T-helper 22 cell (primary cell): ENCODE measurements around the gene SFXN4.
"Not testable (repeated sequence)": the region's sequence is repeated elsewhere in the genome, so short reads cannot be mapped to it uniquely, and the experiment has no call there.

Source experiments
- DNase-seq: peaks from one replicate; pipeline ENCODE4 v3.0.0-alpha.2; 2020; ENCODE audit warnings: low read depth

Gene SFXN4

DNA sequence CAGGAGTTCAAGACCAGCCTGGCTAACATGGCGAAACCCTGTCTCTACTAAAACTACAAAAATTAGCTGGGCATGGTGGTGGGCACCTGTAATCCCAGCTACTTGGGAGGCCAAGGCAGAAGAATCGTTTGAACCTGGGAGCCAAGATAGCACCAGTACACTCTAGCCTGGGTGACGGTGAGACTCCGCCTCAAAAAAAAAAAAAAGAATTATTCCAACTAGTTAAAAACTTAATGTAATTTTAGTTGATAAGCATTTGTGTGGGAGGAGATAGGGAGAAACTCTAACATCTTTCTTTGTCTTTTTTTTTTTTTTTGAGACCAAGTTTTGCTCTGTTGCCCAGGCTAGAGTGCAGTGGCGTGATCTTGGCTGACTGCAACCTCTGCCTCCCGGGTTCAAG, 58.4 kb downstream of the SFXN4 start:
- DNase-seq, result not testable (repeated sequence)

DNA sequence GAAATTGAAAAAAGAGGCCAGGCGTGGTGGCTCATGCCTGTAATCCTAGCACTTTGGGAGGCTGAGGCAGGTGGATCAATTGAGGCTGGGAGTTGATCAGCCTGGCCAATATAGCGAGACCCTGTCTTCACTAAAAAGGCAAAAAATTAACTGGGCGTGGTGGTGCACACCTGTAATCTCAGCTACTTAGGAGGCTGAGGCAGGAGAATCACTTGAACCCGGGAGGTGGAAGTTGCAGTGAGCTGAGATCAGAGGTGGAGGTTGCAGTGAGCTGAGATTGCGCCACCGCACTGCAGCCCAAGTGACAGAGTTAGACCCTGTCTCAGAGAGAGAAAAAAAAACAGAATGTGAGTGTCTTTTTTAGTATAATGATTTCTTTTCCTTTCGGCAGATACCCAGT, 59.6 kb downstream of the SFXN4 start:
- not testable (repeated sequence) for DNase-seq

DNA sequence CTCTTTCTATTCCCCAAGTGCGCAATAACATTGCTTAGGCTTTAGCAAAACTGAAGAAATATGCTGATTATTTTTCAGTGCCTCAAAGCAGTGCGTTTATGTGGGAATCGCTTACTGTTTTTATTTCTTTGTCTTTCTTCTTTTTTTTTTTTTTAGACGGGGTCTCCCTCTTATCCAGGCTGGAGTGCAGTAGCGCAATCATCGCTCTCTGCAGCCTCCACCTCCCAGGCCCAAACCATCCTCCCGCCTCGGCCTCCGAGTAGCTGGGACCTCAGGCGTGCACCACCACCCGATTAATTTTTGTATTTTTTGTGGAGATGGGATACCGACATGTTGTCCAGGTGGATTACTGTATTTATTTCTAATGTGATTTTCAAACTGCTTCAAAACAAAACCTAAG, 60.4 kb downstream of the SFXN4 start:
- DNase-seq, result no peak

DNA sequence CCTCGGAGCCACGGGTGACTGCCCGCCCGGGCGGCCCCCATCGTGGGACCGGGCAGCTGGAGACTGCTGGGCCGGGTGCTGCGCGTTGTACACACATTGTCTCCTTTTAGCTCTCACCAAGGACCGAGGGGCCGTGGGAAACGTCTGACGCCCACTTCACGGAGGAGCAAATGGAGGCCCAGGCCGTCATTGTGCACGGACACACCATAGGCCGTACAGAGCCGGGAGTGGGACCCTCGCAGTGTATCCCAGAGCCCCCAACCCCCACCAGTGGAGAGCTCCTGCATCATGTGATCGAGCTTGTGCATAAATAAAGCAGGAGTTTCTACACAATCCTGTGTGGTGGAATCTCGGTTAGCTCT, 60.9 kb downstream of the SFXN4 start:
- no peak for DNase-seq

DNA sequence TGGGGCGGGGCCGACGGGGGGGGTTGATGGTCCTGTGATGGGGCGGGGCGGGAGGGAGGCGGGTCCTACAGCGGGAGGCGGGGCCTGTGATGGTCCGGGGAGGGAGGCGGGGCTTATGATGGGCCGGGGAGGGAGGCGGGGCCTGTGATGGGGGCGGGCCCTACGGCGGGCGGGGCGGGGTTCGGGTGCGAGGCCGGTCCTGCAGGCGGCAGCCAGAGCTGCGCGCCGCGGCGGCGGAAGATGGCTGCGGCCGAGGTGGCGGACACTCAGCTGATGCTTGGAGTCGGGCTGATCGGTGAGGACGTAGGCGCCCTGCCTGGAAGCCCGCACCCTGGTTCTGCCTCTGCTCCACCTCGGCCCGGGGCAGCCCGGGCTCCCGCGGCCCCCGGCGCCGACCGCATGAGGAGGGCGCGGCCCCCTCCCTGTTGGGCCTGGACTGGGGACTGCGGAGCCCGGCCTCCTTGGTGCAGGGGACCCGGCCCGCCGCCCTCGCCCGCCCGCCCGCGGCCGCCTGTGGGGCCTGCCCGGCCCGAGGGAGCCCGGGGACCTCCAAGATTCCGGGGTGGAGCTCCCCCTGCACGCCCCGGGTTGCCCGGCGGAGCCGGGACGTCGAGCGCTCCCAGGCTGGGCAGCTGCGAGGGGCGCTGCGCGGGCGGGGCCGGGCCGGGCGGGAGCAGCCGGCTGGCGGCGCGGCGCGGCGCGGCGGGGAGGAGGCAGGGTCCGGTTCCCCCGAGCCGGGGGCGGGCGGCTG, 61.4 kb downstream of the SFXN4 start, which contains the start of gene DENND10:
DENND10 (plus strand) TSS at position 211 of the 751 bp plus-strand sequence; CDS start at position 241, 30 bp downstream.
- peak; percentile 65 for DNase-seq

DNA sequence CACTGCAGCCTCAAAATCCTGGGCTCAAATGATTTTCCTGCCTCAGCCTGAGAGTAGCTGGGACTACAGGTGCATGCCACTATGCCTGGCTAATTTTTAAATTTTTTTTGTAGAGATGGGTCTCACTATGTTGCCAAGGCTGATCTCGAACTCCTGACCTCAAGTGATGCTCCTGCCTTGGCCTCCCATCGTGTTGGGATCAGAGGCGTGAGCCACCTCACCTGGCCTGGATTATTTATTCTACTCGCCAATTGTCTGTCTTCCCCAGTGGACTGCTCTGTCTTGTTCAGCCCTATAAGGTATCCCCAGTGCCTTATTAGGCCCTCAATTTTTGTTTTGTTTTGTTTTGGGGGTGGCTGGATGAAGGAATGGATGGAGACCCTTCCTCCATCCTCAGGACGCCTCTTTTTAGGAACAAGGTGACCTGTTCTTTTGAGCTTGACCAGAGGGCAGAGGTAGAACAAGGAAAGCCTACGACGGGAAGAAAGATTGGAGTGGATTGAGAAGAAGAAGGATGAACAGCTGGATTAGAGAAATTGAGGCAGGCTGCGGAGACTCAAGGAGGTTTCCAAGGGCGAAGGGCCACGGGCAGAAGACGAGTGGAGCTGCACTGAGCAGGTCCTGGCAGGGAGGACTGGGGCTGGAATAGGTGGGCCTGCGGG, 62.1 kb downstream of the SFXN4 start:
- no peak for DNase-seq

DNA sequence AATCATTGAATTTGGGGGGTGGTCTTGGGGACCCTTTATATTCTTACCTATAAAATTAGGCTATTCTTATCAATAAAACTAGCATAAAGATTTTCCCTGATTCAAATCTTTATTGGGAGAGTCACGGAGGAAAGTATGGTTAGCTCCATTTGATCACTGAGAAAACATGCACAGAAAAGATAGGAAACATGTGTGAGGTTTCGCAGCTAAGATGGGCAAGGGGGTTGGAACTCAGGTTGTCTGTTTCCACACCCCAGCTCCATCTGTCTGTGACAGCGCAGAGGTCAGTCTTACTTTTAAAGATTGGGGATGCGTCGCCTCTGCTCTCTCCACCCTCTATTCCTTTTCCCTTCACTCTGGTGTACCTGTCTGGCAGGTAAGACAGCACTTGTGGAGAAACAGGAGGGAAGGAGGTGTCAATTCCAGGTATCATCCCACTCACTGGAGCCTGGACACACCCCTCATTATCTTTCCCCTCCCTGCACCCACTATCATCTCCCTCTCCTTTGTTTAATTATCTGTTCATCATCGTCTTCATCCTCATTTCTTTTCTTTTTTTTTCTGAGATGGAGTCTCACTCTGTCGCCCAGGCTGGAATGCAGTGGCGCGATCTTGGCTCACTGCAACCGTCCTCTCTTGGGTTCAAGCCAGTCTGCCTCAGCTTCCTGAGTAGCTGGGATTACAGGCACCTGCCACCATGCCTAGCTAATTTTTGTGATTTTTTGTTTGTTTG, 64.0 kb downstream of the SFXN4 start:
- no peak for DNase-seq

DNA sequence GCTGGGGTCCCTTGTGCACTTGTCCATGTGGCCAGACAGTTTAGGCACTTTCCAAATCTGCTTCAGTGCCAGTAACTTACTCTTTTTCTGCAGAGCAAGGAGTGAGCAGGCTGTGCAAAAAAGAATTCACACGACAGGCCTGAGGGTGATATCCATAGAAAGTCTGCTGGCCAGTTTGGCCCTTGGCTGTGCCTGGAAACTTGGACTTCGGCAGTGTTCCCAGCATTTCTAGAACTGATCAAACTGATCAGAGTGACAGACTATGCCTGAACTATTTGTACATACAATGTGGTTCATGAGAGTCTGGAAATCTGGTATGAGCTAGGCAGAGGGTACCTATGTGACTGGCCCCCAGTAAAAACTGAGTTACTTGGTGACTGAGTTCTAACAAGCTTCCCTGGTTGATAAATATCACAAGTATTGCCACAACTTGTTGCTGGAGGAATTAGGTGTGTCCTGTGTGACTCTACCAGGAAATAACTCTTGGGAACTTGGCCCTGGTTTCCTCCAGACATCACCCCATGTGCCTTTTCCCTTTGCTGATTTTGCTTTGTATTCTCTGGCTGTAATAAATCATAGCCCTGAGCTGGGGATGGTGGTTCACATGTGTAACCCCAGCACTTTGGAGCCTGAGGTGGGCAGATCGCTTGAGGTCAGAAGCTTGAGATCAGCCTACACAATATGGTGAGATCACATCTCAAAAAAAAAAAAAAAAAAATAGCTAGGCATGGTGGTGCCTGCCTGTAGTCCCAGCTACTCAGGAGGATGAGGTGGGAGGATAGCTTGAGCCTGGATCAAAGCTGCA, 64.9 kb downstream of the SFXN4 start:
- no peak for DNase-seq

DNA sequence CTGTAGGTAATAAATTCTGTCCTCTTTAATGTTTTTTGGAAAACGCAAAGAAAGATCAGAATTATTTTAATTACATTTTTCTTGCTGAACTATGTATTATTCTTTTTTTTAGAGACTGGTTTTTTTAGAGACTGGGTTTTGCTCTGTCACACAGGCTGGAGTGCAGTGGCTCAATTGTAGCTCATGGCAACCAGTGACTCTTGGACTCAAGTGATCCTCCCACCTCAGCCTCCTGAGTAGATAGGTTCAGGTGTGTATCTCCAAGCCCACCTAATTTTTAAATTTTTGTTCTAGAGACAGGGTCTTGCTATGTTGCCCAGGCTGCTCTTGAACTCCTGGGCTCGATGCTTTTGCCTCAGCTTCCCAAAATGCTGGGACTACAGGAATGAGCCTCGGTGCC, 66.9 kb downstream of the SFXN4 start:
- DNase-seq, result no peak

DNA sequence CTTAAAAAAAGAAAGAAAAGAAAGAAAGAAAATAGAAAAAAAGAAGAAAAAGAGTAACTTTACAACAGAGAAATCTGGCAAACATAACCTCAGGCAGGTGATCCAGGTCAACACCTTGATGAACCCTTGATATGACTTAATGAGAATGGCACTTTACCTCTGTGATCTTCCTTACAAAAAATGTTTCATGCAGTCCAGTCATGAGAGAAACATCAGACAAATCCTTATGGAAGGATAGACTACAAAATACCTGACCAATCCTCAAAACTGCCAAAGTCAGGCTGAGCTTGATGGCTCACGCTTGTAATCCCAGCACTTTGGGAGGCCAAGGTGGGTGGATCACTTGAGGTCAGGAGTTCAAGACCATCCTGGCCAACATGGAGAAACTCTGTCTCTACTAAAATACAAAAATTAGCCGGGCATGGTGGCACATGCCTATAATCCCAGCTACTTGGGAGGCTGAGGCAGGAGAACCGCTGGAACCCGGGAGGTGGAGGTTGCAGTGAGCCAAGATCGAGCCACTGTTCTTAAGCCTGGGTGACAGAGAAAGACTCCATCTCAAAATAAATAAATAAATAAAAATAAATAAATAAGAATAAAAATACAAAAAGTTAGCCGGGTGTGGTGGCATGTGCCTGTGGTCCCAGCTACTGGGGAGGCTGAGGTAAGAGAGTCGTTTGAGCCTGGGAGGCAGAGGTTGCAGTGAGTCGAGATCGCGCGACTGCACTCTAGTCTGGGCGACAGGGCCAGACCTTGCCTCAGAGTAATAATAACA, 68.7 kb downstream of the SFXN4 start:
- DNase-seq, result not testable (repeated sequence)

DNA sequence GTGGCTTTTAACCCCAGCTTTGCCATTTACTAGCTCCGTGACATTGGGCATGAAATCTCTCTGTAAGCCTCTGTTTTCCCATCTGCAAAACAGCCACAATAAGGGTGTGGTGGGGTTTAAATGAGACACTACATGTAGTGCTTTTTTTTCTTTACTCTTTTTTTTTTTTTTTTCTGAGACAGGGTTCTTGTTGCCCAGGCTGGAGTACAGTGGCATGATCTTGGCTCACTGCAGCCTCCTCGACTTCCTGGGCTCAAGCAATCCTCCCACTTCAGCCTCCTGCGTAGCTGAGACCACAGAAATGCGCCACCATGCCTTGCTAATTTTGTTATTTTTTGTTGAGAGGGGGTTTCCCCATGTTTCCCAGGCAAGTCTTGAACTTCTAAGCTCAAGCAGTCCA, 69.9 kb downstream of the SFXN4 start:
- no peak for DNase-seq

DNA sequence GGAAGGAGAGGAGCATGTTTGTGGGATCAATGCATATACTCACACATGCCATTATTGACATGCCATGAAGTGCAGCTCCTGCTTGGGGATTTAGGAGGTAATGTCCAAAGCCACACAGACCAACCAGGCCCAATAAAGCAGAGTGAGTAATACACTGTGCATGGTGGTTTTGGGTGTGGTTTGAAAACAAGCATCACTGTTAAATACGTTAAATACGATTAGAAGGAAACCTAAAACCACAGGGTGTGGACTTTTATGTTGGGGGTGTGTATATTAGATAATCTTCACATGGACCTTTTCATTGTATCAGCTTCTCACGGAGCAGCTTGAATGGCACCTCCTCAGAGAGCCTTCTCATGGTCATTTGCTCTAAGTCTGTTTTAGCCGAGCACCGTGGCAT, 74.5 kb downstream of the SFXN4 start:
- peak; percentile 58 for DNase-seq
